Nucleus accumbens (tissue), 56 donors: ENCODE results near the gene SLC26A8.
"Not testable (repeated sequence)": the region's sequence is repeated elsewhere in the genome, so short reads cannot be mapped to it uniquely, and the experiment has no call there.

Experiments
- DNase-seq, 56 donors: peaks; one replicate each; lab custom pipeline; 2025; lab: John Stamatoyannopoulos, UW

SLC26A8 gene

DNA sequence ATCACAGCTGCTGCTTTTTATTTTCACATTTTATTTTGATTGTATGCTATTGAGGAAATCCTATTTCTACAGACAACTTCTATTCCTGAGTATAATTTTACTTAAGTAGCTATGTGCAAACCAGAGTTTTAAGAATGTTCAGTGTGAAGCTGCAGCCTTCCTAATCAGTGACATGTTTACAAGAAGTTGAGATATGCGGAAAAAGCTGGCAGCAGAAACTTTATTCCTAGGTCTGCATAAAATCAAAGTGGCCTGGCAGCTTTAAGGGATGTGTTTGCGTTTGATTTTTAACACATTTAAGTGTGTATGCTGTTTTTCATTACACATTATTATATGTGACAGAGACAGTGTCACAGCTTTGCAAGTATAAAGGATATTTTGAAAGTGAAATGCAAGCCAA, 29.4 kb upstream of the SLC26A8 start:
- no peak for DNase-seq

DNA sequence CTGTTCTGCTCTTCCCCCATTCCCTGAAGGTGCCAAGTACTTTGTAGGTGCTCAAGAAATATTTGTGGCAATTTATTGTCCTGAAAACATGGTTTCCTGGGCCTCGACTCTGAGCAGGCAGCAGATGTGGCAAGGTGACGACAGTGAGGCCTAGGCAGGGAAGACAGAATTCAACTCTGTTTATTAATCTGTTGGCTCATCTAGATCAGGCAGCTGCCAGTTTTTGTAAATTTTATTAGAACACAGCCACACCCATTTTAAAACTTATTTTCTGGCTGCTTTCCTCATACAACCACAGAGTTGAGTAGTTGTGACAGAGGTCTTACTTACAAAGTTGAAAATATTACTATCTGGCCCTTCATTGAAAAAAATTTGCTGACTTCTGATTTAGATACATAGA, 27.7 kb upstream of the SLC26A8 start:
- DNase-seq: no peak

- peak in 3 of 56 donors; percentile 1 to 28 (median 2) for DNase-seq
Measured at GRCh38 chr6:36050947-36051710, 26.7 kb upstream of the SLC26A8 start.

GRCh38 chr6:36050305-36050704, 25.9 kb upstream of the SLC26A8 start:
- no peak for DNase-seq

GRCh38 chr6:36049582-36049981, 25.1 kb upstream of the SLC26A8 start:
- no peak for DNase-seq

DNA sequence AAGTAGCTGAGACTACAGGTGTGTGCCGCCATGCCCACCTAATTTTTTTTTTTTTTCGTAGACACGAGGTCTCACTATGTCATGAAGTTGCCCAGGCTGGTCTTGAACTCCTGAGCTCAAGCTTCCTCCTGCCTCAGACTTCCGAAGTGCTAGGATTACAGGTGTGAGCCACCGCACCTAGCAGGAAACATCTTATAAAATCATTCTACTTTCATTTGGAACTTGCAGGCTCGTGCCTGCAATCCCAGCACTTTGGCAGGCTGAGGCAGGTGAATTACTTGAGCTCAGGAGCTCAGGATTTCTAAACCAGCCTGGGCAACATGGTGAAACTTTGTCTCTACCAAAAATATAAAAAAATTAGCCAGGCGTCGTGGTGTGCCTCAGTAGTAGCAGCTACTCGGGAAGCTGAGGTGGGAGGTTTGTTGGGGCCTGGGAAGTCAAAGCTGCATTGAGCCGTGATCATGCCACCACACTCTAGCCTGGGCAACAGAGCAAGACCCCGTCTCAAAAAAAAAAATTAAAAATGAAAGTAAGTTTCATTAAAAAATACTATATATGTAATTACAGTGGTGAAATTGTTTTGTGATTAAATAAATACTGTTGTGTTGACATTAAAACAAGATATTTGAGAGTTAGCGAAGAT, 18.3 kb upstream of the SLC26A8 start:
- DNase-seq: no peak

DNA sequence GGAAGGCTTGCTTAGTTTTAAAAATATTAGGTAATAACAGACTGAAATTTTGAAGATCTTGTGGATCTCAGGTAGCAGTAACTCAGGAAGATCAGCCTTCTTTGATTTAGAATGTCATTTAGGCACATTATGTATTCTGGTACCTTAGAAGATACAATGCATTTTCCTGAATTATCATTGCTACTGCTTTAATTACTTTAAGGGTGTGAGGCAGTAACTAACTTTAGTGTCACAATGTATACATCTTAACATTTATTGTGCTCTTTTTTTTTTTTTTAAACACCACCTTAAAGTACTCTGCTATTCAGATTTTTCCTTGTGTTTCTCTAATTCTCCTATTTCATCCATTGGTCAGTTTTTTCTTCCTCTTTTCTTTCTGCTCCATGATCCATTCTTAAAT, 16.5 kb upstream of the SLC26A8 start:
- DNase-seq: no peak

DNA sequence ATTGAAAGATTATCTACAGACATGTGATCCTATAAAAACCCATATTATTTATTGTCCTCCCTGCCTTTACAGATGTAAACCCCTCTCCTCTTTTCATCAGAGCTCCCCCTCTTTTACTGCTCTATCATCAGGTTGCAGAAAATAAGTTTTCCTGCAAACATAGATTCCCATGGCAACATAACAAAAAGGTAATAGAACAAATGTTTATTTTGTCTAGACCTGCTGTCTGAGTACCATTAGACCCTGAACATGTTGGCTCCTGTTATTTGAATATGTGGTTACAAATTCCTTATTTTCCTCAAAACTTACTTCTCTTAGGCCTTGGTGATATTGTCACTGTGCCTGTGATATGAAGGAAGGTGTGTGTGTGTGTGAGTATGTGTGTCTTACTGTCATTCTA, 14.7 kb upstream of the SLC26A8 start:
- no peak for DNase-seq

- DNase-seq: no peak
Measured at GRCh38 chr6:36038120-36038876, 13.9 kb upstream of the SLC26A8 start.

DNA sequence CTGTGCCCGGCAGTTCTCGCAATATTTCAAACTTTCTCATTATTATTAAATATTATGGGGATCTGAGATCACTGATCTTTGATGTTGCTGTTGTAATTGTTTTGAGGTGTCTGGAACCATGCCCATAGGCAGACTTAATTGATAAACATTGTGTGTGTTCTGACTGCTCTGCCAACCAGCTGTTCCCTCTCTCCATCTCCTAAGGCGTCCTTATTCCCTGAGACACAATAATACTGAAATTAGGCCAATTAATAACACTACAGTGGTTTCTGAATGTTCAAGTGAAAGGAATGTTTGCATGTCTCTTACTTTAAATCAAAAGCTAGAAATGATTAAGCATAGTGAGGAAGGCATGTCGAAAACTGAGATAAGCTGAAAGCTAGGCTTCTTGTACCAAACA, 10.8 kb upstream of the SLC26A8 start:
- DNase-seq: no peak

- DNase-seq: no peak
Measured at GRCh38 chr6:36034441-36034840, 10.0 kb upstream of the SLC26A8 start.

GRCh38 chr6:36033935-36034334, 9.5 kb upstream of the SLC26A8 start:
- peak in 5 of 56 donors; percentile 2 to 21 (median 13) for DNase-seq

- not testable (repeated sequence) for DNase-seq
Measured at GRCh38 chr6:36033144-36033543, 8.7 kb upstream of the SLC26A8 start.

DNA sequence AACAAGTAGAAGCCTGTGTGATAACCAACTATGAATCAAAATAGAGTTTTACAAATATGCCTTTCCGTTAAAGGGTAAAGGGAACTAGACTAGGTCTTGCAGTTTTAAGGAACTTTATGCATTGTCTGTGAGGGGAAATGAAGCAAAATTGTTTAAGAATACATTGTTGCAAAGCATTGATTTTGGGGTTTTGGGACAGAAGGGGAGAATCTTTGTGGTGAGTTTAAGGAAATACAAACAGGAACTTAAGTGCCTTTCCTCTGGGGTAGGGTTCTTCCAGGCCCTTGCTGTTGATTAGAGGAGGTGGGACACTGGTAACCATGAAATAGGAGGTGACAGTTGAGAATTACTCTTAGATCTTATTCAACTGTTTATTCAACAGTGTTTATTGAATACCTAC, 7.8 kb upstream of the SLC26A8 start:
- DNase-seq: no peak

DNA sequence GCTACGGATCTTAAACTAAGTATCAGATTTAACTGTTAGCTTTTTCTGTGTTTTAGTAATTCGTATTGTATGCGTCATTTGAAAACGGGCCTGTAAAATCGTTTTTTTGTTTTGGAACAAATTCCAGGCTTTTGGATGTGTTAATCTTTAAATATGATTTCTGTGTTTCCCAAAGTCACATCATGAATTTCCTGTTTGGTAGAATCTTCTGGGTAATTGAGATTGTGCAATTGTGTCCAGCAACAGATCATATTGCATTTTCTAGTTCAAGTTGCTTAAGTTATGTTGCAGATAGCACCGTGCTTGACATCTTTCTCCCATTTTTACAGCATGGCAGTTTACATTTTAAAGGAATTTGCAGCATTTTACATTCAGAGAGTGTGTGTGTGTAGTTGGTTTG, 5.0 kb upstream of the SLC26A8 start:
- DNase-seq: no peak

- DNase-seq: peak in 36 of 56 donors; percentile 1 to 76 (median 32)
Measured at GRCh38 chr6:36028877-36029324, 4.5 kb upstream of the SLC26A8 start.

- DNase-seq: peak in 34 of 56 donors; percentile 11 to 75 (median 40)
Measured at GRCh38 chr6:36028088-36028876, 3.8 kb upstream of the SLC26A8 start.

- DNase-seq: peak; percentile 60 to 99 (median 97)
Measured at GRCh38 chr6:36027501-36028087, 3.2 kb upstream of the SLC26A8 start, which contains the start of gene MAPK14. Gene MAPK14, plus strand, starts transcription at chr6:36027808. Its CDS starts 350 bp downstream, at chr6:36028158.

DNA sequence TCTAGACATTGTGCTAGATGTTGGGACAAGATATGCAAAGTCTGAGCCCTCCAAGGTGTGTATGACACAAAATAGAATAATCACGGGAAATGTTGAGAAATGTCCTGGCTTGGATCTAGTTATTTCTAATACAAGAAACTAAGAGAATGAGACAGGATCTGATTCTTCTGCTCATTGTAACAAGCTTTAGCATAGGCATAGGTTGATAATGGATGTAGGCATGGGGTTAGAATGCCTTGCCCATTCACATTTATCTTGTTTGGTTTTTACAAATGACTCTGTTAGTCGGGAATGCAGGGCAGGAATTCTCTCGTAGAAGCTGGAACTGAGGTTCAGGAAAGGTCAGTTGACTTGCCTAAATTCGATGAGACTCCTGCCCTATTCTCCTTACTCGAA, 1.5 kb upstream of the SLC26A8 start:
- no peak for DNase-seq
